ENCODE results near the gene GALT.

The GALT gene

GRCh38 chr9:34646211-34647083, at the start of gene GALT:
TSS of gene GALT (plus strand) at chr9:34646675. CDS start at chr9:34646705, 30 bp downstream.
- peak; percentile 93 for DNase-seq (ENCODE audit: low spot score)

GRCh38 chr9:34599546-34599945, 46.9 kb upstream of the GALT start:
- no peak for DNase-seq (ENCODE audit: low spot score)

GRCh38 chr9:34600908-34601307, 45.6 kb upstream of the GALT start:
- no peak for DNase-seq (ENCODE audit: low spot score)

DNA sequence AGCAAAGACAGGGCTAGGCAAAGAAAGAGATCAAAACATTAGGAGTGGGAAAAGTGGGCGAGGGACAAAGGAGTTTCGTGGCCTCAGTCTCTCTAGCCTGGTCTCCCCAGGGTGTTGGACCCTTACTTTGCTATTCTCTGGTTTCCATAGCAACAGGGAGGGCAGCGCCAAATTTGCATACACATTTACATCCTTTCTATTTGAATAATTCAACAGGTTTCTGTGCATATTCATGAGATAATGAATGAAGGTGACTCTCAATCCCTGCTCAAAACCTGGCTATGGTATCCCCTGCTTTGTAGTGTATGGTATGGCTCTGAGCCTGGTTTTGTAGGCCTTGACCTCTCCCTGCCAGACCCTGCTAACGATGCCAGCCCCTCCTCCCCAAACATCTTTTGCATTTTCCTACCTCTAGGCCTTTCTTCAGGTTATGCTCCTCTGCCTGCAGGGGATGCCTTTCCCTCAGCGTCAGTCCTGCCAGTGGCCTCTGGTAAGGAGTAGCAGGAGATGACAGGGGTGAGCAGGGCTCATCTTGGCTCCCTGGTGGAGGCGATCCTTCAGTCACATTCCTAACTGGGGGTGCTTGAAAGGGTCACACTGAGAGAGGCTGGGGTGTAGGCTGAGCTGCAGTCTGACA, 44.4 kb upstream of the GALT start:
- DNase-seq (ENCODE audit: low spot score), result no peak

DNA sequence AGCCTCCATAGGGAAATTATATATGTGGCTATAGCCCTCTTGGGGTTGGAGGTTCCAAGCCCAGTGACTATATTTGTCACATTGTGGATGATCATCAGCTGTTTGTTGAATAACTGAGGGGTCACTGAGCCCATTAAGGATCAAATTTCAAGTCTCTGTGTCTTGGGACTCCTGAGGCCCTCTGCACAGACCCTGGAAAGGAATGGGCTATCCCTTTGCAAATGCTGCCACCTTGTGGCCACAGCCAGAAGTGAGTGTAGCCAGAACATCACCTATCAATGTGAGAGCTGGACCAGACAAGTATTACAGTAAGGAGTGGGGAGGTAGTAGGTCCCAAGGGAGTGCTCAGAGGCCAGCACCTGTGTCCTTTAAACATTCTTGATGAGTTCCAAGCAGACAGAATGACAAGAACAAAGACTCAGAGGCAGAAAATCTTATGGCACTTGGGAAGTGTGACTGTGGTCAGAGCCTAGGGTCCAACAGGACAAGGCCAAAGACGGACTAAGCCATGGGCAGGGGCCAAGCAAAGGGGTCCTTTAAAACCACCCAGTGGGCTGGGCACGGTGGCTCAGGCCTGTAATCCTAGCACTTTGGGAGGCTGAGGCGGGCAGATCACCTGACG, 42.8 kb upstream of the GALT start:
- DNase-seq (ENCODE audit: low spot score), result peak; percentile 78

- no peak for DNase-seq (ENCODE audit: low spot score)
Measured at GRCh38 chr9:34606190-34606589, 40.3 kb upstream of the GALT start.

DNA sequence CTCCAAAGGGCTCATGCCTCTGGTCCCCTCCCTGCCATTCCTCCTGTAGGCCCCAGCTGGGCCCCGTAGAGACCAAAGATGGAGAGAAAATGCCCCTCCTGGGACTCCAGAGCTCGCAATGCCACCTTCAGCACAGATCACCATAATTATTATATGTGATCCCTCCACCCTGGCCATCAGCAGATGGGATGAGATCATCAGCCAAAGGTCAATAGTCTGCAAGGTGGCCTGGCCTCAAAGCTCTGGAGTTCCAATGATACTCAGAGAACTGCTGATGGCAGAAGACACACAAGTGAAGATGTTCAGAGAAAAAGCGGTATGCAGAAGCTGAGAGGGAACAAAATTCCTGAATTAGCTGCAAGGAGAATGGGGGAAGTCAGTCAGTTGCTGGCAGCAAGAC, 39.6 kb upstream of the GALT start:
- no peak for DNase-seq (ENCODE audit: low spot score)

DNA sequence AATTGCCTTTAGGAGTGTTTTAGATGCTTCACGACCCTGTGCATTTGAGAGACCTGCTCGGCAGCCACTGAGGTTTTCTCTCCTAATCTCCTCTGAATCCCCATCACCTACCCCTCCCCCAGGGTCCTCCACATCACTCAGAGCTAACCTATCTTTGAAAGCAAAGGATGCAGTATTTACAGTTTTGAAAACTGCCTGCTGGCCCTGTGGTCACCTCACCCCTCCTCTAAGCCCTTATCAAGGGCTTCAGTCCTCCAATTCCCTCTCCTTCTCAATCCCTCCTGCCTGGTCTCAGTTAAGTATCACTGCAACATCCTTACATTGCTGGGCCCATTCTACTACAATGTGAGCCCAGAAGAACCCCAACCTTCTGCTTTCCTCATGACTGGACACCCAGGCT, 39.1 kb upstream of the GALT start:
- no peak for DNase-seq (ENCODE audit: low spot score)

GRCh38 chr9:34610434-34611206, 35.9 kb upstream of the GALT start:
- DNase-seq (ENCODE audit: low spot score), result no peak

GRCh38 chr9:34611251-34611810, 35.1 kb upstream of the GALT start:
- no peak for DNase-seq (ENCODE audit: low spot score)

- DNase-seq (ENCODE audit: low spot score), result peak; percentile 92
Measured at GRCh38 chr9:34611811-34612787, 34.4 kb upstream of the GALT start, which contains the start of gene RPP25L. TSS of gene RPP25L (minus strand) at chr9:34612097. CDS start at chr9:34611296, 801 bp downstream.

DNA sequence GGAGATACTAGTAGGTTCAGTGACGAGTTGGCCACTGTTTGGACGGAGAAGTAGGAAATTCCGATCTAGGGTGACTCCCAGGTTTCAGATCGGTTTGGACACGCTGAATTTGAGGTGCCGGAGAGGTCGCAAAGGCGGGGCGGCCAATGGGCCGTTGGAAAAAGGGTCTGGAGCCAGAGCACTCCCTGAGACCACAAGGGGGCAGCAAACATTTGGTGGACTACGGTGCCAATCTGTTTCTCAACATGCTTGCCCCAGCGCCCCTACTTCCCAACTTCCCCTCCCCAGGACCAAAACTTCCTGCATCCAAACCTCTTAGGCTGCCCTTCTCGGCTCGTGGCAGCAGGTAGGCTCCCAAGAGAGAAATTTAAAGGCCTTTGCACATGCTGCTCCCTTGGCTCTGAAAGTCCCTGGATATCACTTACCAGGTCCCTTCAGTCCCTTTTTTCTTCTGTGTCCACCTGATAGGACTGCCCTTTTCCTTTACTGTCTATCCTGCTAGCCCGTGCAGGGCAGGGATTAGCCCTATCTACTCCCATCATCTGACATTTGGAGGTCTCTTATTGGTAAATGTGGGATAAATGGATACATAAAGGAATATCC, 33.6 kb upstream of the GALT start:
- peak; percentile 88 for DNase-seq (ENCODE audit: low spot score)

DNA sequence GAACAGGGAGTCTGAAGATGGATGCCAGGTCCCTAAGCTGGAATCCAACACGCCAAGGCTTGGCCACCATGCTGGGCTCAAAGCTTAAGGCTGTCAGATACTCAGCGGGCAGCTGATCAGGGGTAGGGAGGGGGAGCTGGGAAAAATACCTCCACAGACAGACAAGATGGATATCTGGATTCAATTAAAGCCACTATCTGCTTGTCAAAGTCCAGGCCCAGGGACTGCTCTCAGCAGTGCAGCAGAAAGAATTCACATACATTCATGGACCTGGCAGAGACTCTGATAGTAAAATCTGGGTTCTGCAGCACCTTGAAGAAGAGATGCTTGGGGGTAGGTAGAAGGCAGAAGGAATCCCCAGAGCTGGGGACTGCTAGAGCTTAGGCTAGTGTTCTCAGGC, 31.3 kb upstream of the GALT start:
- DNase-seq (ENCODE audit: low spot score), result no peak

- DNase-seq (ENCODE audit: low spot score), result peak; percentile 98
Measured at GRCh38 chr9:34620061-34620994, 26.1 kb upstream of the GALT start, which contains the start of gene DCTN3. TSS of gene DCTN3 (minus strand) at chr9:34620495. CDS start at chr9:34620464, 31 bp downstream.

GRCh38 chr9:34623374-34624235, 22.9 kb upstream of the GALT start:
- DNase-seq (ENCODE audit: low spot score), result no peak

DNA sequence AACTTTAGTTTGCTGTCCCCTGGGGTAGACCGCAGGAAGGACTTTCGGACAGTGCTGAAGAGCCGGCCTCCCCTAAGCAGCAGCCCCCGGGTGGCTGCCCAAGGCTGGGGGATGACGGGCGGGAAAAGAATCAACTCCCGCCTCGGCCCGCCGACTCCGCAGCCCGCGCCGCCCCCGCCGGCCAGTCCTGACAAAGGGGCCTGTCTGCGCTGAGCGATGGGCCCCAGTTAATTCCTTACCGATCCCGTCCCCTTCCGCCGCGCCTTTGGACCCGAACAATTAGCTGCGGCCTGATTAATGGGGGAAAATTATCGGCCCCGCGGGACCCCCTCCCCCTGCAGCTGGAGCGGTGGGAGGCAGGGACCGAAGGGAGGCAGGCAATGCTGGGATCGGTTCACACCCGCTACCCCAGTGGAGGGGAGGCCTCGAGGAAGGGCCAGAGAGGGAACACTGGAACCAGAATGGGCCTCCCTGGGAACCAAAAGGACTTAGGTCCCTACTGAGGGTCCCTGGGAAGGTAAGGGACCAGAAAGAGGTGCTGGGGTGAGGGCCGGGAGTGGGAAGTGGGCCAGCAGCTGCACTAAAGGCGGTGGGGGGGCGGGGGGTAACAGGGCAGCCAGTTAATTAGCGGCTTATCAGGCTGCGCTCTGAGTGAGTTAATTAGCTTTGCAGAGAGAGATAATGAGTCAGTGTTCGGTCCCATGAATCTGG, 21.8 kb upstream of the GALT start:
- DNase-seq (ENCODE audit: low spot score), result no peak

DNA sequence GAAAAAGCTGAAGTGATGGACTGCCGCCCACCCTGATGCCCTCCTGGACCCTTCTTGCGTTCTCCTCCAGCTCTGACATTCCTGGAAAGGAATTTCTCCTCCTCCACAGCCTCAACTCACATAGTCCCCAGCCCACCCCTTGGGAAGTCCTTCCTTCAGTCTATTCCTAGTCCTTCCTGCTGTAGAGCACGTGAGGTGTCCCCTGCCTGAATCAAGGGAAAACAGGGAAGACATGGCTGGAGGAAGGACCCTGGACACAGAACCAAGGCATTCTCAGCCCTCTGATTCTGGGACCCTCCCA, 21.3 kb upstream of the GALT start:
- DNase-seq (ENCODE audit: low spot score), result no peak
